GM12864 (cell line): ENCODE measurements around the gene ZSWIM6.

Source experiments
- DNase-seq: peaks from one replicate; pipeline ENCODE4 v3.0.0-alpha.2; 2011; ENCODE audit warnings: low read depth
- H3K4me3 ChIP-seq: 2 replicates; pipeline ENCODE4 v1.5.1; 2011; ENCODE audit warnings: mild to moderate bottlenecking, low read depth, low read length, control low read depth
- CTCF ChIP-seq: IDR thresholded peaks from 2 replicates; pipeline ENCODE4 v1.5.1; 2011; ENCODE audit warnings: low read depth, mild to moderate bottlenecking, moderate library complexity, low read length, control low read depth, inconsistent platforms; ENCODE audit errors: missing control alignments

ZSWIM6 gene

GRCh38 chr5:61339764-61340163, 7.7 kb downstream of the ZSWIM6 start:
- no peak for DNase-seq
- TF ChIP-seq CTCF, result no peak
- no peak overlapping the region for H3K4me3 ChIP-seq

GRCh38 chr5:61340775-61341361, 8.8 kb downstream of the ZSWIM6 start:
- no peak for TF ChIP-seq CTCF
- no peak for DNase-seq
- no peak overlapping the region for H3K4me3 ChIP-seq

- TF ChIP-seq CTCF, result no peak
- DNase-seq, result no peak
- H3K4me3 ChIP-seq, result no peak overlapping the region
These were observed 10.0 kb downstream of the ZSWIM6 start for GRCh38 chr5:61342071-61342501.

GRCh38 chr5:61344187-61344944, 12.3 kb downstream of the ZSWIM6 start:
- DNase-seq, result no peak

GRCh38 chr5:61346511-61346910, 14.5 kb downstream of the ZSWIM6 start:
- no peak for DNase-seq
- TF ChIP-seq CTCF, result no peak
- no peak overlapping the region for H3K4me3 ChIP-seq

More at GRCh38 chr5:61344187-61344944, 12.3 kb downstream of the ZSWIM6 start:
- no peak for TF ChIP-seq CTCF
- H3K4me3 ChIP-seq, result no peak overlapping the region

- DNase-seq, result no peak
- TF ChIP-seq CTCF, result no peak
- H3K4me3 ChIP-seq, result no peak overlapping the region
These were observed 15.0 kb downstream of the ZSWIM6 start for GRCh38 chr5:61347080-61347479.

GRCh38 chr5:61348447-61348846, 16.4 kb downstream of the ZSWIM6 start:
- H3K4me3 ChIP-seq, result no peak overlapping the region
- TF ChIP-seq CTCF, result no peak
- no peak for DNase-seq
